CD4-positive, alpha-beta T cell treated with Interleukin-4 for 4 hours (primary cell): ENCODE data around the gene ADD3.

ENCODE experiments used
- DNase-seq: peaks from one replicate; pipeline ENCODE4 v3.0.0-alpha.2; 2020

ADD3 gene

GRCh38 chr10:110160081-110160480 is 152.3 kb downstream of the ADD3 start:
- DNase-seq, result no peak

- no peak for DNase-seq
These were observed 152.7 kb downstream of the ADD3 start for GRCh38 chr10:110160522-110160921.

- no peak for DNase-seq
These were observed 155.0 kb downstream of the ADD3 start for GRCh38 chr10:110162741-110163145.

- DNase-seq, result no peak
These were observed 155.5 kb downstream of the ADD3 start for GRCh38 chr10:110163192-110163773.

- no peak for DNase-seq
These were observed 156.1 kb downstream of the ADD3 start for GRCh38 chr10:110163841-110164240.

- no peak for DNase-seq
These were observed 157.5 kb downstream of the ADD3 start for GRCh38 chr10:110165239-110165638.

- DNase-seq, result no peak
These were observed 159.4 kb downstream of the ADD3 start for GRCh38 chr10:110167149-110167548.

- DNase-seq, result no peak
These were observed 161.1 kb downstream of the ADD3 start for GRCh38 chr10:110168601-110169481.

- no peak for DNase-seq
These were observed 161.8 kb downstream of the ADD3 start for GRCh38 chr10:110169586-110169985.

- no peak for DNase-seq
These were observed 162.6 kb downstream of the ADD3 start for GRCh38 chr10:110170142-110170971.

- DNase-seq, result no peak
These were observed 163.2 kb downstream of the ADD3 start for GRCh38 chr10:110171032-110171431.

GRCh38 chr10:110172155-110172554 is 164.4 kb downstream of the ADD3 start:
- no peak for DNase-seq

GRCh38 chr10:110174201-110174600 is 166.4 kb downstream of the ADD3 start:
- no peak for DNase-seq

GRCh38 chr10:110174816-110175215 is 167.0 kb downstream of the ADD3 start:
- DNase-seq, result no peak

- no peak for DNase-seq
These were observed 167.6 kb downstream of the ADD3 start for GRCh38 chr10:110175406-110175805.

- no peak for DNase-seq
These were observed 168.6 kb downstream of the ADD3 start for GRCh38 chr10:110176141-110177030.

- no peak for DNase-seq
These were observed 171.4 kb downstream of the ADD3 start for GRCh38 chr10:110179220-110179619.

- no peak for DNase-seq
These were observed 173.7 kb downstream of the ADD3 start for GRCh38 chr10:110181451-110181850.

GRCh38 chr10:110181911-110182310 is 174.1 kb downstream of the ADD3 start:
- no peak for DNase-seq

GRCh38 chr10:110184398-110184797 is 176.6 kb downstream of the ADD3 start:
- DNase-seq, result no peak
